ENCODE data around the gene OPN5. TPM values are rescaled to one million over a fixed set of nuclear protein-coding genes. Genes with fewer than 3 reads are reported as not detected.

The OPN5 gene
- total RNA-seq, 2 donors from 2014 or later = 0.85 TPM; not detected in 1

DNA sequence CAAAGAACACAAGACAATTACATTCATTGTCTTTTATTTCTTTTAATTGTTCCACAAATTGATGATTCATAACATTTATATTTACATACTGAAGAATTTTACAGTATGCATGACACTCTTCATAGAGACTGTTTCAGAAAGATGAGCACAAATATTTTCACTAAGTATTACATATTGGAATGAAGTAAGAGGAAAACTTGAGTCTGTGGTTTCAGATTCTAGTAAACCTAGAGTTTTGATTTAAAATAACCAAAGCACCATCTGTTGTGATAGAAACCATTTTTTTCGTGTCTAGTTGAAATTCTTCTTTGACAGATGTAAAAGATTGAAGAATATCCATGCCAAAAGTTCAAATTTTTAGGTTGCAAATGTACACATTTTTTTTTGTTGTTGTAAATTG is 32.1 kb upstream of the OPN5 start:
- no peak for DNase-seq (ENCODE audit: low spot score)
- no peaks in the 10 kb centered on the region for H3K27me3 ChIP-seq (replicated peaks; ENCODE audit: insufficient read depth)
- WGBS = 68% methylated on average over 1 of the region's 1 CpG
- H3K4me3 ChIP-seq = no peak overlapping the region
- H3K27ac ChIP-seq = no peak overlapping the region
- TF ChIP-seq, protein P1, sequence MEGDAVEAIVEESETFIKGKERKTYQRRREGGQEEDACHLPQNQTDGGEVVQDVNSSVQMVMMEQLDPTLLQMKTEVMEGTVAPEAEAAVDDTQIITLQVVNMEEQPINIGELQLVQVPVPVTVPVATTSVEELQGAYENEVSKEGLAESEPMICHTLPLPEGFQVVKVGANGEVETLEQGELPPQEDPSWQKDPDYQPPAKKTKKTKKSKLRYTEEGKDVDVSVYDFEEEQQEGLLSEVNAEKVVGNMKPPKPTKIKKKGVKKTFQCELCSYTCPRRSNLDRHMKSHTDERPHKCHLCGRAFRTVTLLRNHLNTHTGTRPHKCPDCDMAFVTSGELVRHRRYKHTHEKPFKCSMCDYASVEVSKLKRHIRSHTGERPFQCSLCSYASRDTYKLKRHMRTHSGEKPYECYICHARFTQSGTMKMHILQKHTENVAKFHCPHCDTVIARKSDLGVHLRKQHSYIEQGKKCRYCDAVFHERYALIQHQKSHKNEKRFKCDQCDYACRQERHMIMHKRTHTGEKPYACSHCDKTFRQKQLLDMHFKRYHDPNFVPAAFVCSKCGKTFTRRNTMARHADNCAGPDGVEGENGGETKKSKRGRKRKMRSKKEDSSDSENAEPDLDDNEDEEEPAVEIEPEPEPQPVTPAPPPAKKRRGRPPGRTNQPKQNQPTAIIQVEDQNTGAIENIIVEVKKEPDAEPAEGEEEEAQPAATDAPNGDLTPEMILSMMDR (IDR thresholded peaks at IDR 0.05) = no peak
- no peak for TF ChIP-seq POLR2A (IDR thresholded peaks at IDR 0.05)
- TF ChIP-seq POLR2AphosphoS5 (IDR thresholded peaks at IDR 0.05) = no peak
- H3K4me1 ChIP-seq (replicated peaks) = no peaks in the 10 kb centered on the region
- no peaks in the 10 kb centered on the region for H3K9me3 ChIP-seq
- intact Hi-C loops (cut with DNase I) = no loop called here
- H3K36me3 ChIP-seq = no peaks in the 10 kb centered on the region

DNA sequence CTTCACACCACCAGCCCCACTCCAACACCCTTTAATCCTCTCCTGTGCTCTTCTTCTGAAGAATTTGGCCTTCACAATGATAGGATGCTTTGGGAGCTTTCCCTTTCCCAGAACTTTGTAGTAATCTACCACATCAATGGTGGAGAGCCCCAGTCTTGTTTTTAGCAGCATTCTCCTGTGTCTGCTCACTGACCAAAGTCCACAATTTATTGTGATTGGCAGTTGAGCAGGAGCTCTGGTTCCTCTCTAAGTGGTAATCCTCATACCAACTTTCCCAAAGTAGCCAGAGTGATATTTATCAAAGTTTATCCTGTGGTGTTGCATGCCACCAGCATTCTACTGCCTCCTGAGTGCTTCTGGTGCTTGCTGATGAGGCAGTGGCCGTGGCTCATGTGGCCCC is 29.0 kb upstream of the OPN5 start:
- no peak overlapping the region for H3K27ac ChIP-seq
- H3K4me3 ChIP-seq = no peak overlapping the region
- TF ChIP-seq, protein P1 (IDR thresholded peaks at IDR 0.05) = no peak
- TF ChIP-seq POLR2A (IDR thresholded peaks at IDR 0.05) (no peak), POLR2AphosphoS5 (IDR thresholded peaks at IDR 0.05) (no peak)
- H3K9me3 ChIP-seq = no peaks in the 10 kb centered on the region
- 78% methylated on average over 1 of the region's 1 CpG for WGBS
- H3K36me3 ChIP-seq = no peaks in the 10 kb centered on the region
- H3K27me3 ChIP-seq (replicated peaks; ENCODE audit: insufficient read depth) = no peaks in the 10 kb centered on the region
- DNase-seq (ENCODE audit: low spot score) = no peak
- no peaks in the 10 kb centered on the region for H3K4me1 ChIP-seq (replicated peaks)
- intact Hi-C loops (cut with DNase I) = no loop called here

DNA sequence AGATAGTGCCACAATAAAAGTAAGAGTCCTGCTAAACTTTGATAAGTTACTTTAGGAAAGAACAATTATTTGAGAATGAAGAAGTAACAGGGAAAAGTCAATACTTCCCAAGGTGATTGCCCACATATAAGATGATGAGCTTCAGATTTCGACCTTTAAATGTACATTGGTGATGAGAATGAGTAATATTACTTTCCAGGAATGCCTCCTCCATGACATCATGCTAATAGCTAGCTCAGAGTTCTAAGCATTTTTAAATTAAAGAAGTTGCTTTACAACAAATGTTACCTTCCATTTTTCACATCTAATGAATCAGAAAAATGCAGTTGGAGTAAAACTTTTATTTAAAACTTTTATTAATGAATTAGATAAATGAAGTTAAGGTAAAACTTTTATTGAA is 22.5 kb upstream of the OPN5 start:
- Histone ChIP-seq H3K36me3 (no peaks in the 10 kb centered on the region), H3K27ac (no peak overlapping the region), H3K4me1 (replicated peaks) (no peaks in the 10 kb centered on the region), H3K4me3 (no peak overlapping the region), H3K27me3 (replicated peaks; ENCODE audit: insufficient read depth) (no peaks in the 10 kb centered on the region), H3K9me3 (no peaks in the 10 kb centered on the region)
- intact Hi-C loops (cut with DNase I) = no loop called here
- TF ChIP-seq, protein P1 (IDR thresholded peaks at IDR 0.05) = no peak
- no peak for TF ChIP-seq POLR2AphosphoS5 (IDR thresholded peaks at IDR 0.05)
- no peak for TF ChIP-seq POLR2A (IDR thresholded peaks at IDR 0.05)
- 69% methylated on average over 1 of the region's 1 CpG for WGBS
- no peak for DNase-seq (ENCODE audit: low spot score)

DNA sequence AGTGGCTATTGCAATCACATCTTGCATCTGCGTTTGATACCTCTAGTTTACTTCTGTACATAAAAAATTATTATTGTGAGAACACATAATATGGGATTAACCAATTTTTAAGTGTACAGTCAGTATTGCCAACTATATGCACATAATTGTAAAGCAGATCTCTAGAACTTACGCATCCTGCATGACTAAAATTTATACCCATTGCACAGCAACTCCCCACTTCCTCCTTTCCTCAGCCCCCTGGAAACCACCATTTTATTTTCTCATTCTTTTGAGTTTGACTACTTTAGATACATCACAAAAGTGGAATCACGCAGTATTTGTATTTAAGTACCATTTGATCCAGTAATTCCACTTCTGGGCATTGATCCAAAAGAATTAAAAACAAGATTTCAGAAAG is 19.3 kb upstream of the OPN5 start:
- Histone ChIP-seq H3K27me3 (replicated peaks; ENCODE audit: insufficient read depth) (no peaks in the 10 kb centered on the region), H3K36me3 (no peaks in the 10 kb centered on the region), H3K4me1 (replicated peaks) (no peaks in the 10 kb centered on the region), H3K4me3 (no peak overlapping the region), H3K27ac (no peak overlapping the region), H3K9me3 (no peaks in the 10 kb centered on the region)
- WGBS = 74% methylated on average over 3 of the region's 3 CpGs
- DNase-seq (ENCODE audit: low spot score) = no peak
- TF ChIP-seq, protein P1 (IDR thresholded peaks at IDR 0.05) = no peak
- TF ChIP-seq POLR2AphosphoS5 (IDR thresholded peaks at IDR 0.05) = no peak
- TF ChIP-seq POLR2A (IDR thresholded peaks at IDR 0.05) = no peak
- intact Hi-C loops (cut with DNase I) = no loop called here

DNA sequence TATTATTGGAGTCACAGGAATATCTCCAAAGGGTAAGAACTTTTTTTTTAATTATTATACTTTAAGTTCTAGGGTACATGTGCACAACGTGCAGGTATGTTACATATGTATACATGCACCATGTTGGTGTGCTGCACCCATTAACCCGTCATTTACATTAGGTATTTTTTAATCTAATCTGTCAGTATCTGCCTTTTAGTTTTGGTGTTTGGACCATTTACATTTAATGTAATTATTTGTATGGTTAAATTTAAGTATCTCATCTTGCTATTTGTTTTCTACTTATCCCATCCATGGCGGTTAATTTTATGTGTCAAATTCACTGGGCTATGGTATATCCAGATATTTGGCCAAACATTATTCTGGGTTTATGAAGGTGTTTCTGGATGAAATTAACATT is 15.4 kb upstream of the OPN5 start:
- TF ChIP-seq POLR2A (IDR thresholded peaks at IDR 0.05) (no peak), POLR2AphosphoS5 (IDR thresholded peaks at IDR 0.05) (no peak)
- TF ChIP-seq, protein P1 (IDR thresholded peaks at IDR 0.05) = no peak
- WGBS = 96% methylated on average over 3 of the region's 3 CpGs

More for the DNA sequence above, 15.4 kb upstream of the OPN5 start:
- no peak overlapping the region for H3K4me3 ChIP-seq
- H3K36me3 ChIP-seq = no peaks in the 10 kb centered on the region
- H3K27me3 ChIP-seq (replicated peaks; ENCODE audit: insufficient read depth) = no peaks in the 10 kb centered on the region
- DNase-seq (ENCODE audit: low spot score) = no peak
- H3K9me3 ChIP-seq = no peaks in the 10 kb centered on the region
- H3K4me1 ChIP-seq (replicated peaks) = no peaks in the 10 kb centered on the region
- no peak overlapping the region for H3K27ac ChIP-seq
- intact Hi-C loops (cut with DNase I) = no loop called here
